Endometrial microvascular endothelial cells (primary cell): ENCODE data around the gene MEGF11. TPM values are rescaled to one million over a fixed set of nuclear protein-coding genes. Genes with fewer than 3 reads are reported as not detected.
"Not testable (repeated sequence)": the region's sequence is repeated elsewhere in the genome, so short reads cannot be mapped to it uniquely, and the experiment has no call there.

Source experiments
- in situ Hi-C: cut with HindIII; loops from 2 replicates; pipeline ENCODE4 v1.10.0; 2017; ENCODE audit warnings: low sequenced_read_pairs, low pct_unique_long_range_greater_than_20kb; ENCODE audit errors: inconsistent ontology term
- total RNA-seq: library from RNA; depleted of rRNA; stranded (reverse); fragments of >200 nt; gene quantifications from one replicate; pipeline ENCODE4 v1.2.3, GENCODE V29; 2015; ENCODE audit errors: inconsistent ontology term

The MEGF11 gene
- total RNA-seq, 1 donor from 2014 or later = not detected

GRCh38 chr15:66249605-66250174 lies 3.9 kb downstream of the MEGF11 start:
- in situ Hi-C loops = no loop called here

- in situ Hi-C loops = no loop called here
Observed at GRCh38 chr15:66246937-66247336, 6.6 kb downstream of the MEGF11 start.

GRCh38 chr15:66245832-66246231 lies 7.7 kb downstream of the MEGF11 start:
- in situ Hi-C loops = not testable (repeated sequence)

- in situ Hi-C loops = no loop called here
Observed at GRCh38 chr15:66241908-66242285, 11.7 kb downstream of the MEGF11 start.

GRCh38 chr15:66241087-66241907 lies 12.3 kb downstream of the MEGF11 start:
- in situ Hi-C loops = no loop called here

- in situ Hi-C loops = no loop called here
Observed at GRCh38 chr15:66240240-66240794, 13.2 kb downstream of the MEGF11 start.

- in situ Hi-C loops = no loop called here
Observed at GRCh38 chr15:66239514-66239913, 14.0 kb downstream of the MEGF11 start.

GRCh38 chr15:66238318-66238717 lies 15.2 kb downstream of the MEGF11 start:
- in situ Hi-C loops = no loop called here

- in situ Hi-C loops = no loop called here
Observed at GRCh38 chr15:66237513-66238235, 15.9 kb downstream of the MEGF11 start.

GRCh38 chr15:66236806-66237375 lies 16.7 kb downstream of the MEGF11 start:
- in situ Hi-C loops = no loop called here

- in situ Hi-C loops = no loop called here
Observed at GRCh38 chr15:66235866-66236265, 17.7 kb downstream of the MEGF11 start.

- in situ Hi-C loops = no loop called here
Observed at GRCh38 chr15:66234798-66235197, 18.8 kb downstream of the MEGF11 start.

- in situ Hi-C loops = no loop called here
Observed at GRCh38 chr15:66233487-66234415, 19.8 kb downstream of the MEGF11 start.

- in situ Hi-C loops = no loop called here
Observed at GRCh38 chr15:66232267-66232625, 21.3 kb downstream of the MEGF11 start.

GRCh38 chr15:66231394-66232266 lies 21.9 kb downstream of the MEGF11 start:
- in situ Hi-C loops = no loop called here

- in situ Hi-C loops = no loop called here
Observed at GRCh38 chr15:66229790-66230465, 23.6 kb downstream of the MEGF11 start.
